ENCODE data around the gene ERC1. TPM values are rescaled to one million over a fixed set of nuclear protein-coding genes. Genes with fewer than 3 reads are reported as not detected.

Gene ERC1
- total and polyA plus RNA-seq, 2 of the 4 experiments (the other 2 are of a cell fraction), result 11.6 to 25.6 TPM

DNA sequence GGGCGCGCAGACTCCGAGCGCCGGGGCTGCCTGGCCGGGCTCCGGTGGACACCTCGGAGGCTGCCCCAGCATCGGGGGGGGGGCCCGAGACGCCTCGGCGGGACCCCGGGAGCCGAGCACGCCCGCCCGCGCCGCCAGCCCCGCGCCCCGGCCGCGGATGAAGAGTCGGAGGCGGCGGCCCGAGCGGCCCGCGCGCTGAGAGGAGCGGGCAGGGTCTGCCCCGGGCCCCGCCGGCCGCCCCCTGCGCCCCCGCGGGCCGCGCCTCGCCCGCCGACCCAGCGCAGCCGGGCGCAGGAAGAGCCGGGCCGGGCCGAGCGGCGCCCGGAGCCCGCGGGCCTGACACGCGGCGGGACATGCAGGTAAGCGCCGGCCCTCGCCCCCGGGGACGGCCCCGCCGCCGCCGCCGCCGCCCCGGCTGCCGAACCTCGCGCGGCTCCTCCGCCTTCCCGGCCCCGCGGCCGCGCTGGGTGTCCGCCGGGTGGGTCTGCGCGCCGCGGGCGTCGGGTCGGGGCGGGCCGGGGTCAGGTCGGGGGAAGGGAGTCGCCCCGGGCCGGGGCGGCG, 539.6 kb downstream of the ERC1 start:
- 0% methylated on average over 44 of the region's 99 CpGs; no CpG with 5 or more reads in 1 of the 2 experiments for WGBS, 2 experiments (ENCODE audit: extremely low coverage in 2 of 2, insufficient read length in 1 of 2)
- ChIA-PET POLR2A (ENCODE audit: unreplicated experiment) (no interaction called here), CTCF (no interaction called here)
- Histone ChIP-seq H4K8ac (ENCODE audit: low read depth in 2 of 2, low read length in 2 of 2) (no peak overlapping the region), H3K27me3 (ENCODE audit: control insufficient read depth, insufficient read depth, low read length) (no peaks in the 10 kb centered on the region), H3K4me1 (ENCODE audit: control insufficient read depth, insufficient read depth, low read length) (peaks cover 39% of the 10 kb centered on the region), H3K18ac (ENCODE audit: low read depth, low read length) (no peak overlapping the region), H4K20me1 (ENCODE audit: insufficient read depth, low read length) (peaks cover 43% of the 10 kb centered on the region), H3K79me1 (ENCODE audit: low read depth in 1 of 2, low read length in 2 of 2) (peaks cover 7 to 73% of the 10 kb centered on the region in 2 experiments; a peak in 3 of 4 replicates), H2AFZ (replicated peaks; ENCODE audit: low read length, poor library complexity) (peak overlapping the region; percentile 81), H3K9ac (ENCODE audit: low read depth, low read length) (0 out of 2 replicates have a peak overlapping the region, but pooled peaks have one; percentile 60), H3K14ac (replicated peaks; ENCODE audit: low read depth, low read length) (no peak overlapping the region), H3K27ac (ENCODE audit: insufficient read depth, low read length) (peak overlapping the region; percentile 61; the same call in 1 of the 2 replicates), H3K56ac (ENCODE audit: extremely low read depth, insufficient read depth, low read length) (no peak overlapping the region), H2AK5ac (ENCODE audit: low read depth, low read length) (no peak overlapping the region), H2BK20ac (ENCODE audit: low read depth, low read length) (no peak overlapping the region), H3K4me2 (ENCODE audit: low read depth, low read length) (no peak overlapping the region), H2BK15ac (ENCODE audit: low read depth, low read length) (no peak overlapping the region), H2BK5ac (ENCODE audit: low read depth, low read length, poor library complexity, severe bottlenecking) (peak overlapping the region; percentile 69), H3K4ac (ENCODE audit: low read depth, low read length) (no peak overlapping the region), H3K23ac (ENCODE audit: low read depth, low read length) (no peak overlapping the region), H3K36me3 (ENCODE audit: control insufficient read depth, insufficient read depth, low read length) (no peaks in the 10 kb centered on the region), H2BK120ac (ENCODE audit: low read depth, low read length) (no peak overlapping the region), H4K91ac (ENCODE audit: insufficient read depth, low read depth, low read length) (no peak overlapping the region), H4K5ac (ENCODE audit: low read depth, low read length) (no peak overlapping the region), H3K9me1 (ENCODE audit: insufficient read depth, low read length) (peaks cover 26% of the 10 kb centered on the region), H3K9me3 (ENCODE audit: control insufficient read depth, insufficient read depth, low read length) (no peaks in the 10 kb centered on the region), H2AK9ac (replicated peaks; ENCODE audit: low read depth, low read length, poor library complexity) (peak overlapping the region; percentile 50), H3K4me3 (ENCODE audit: insufficient read depth, low read depth, low read length) (peak overlapping the region; percentile 58)
- in situ Hi-C loops (cut with MboI; ENCODE audit: low sequenced_read_pairs), result no loop called here
- intact Hi-C loops (cut with micrococcal nuclease), result loop anchor here (5.0 kb wide), 1 partner anchor 47 kb away; no protein-coding TSS in a partner anchor
- ATAC-seq (ENCODE audit: low read depth) (peak; percentile 10), DNase-seq (no peak)
- no peak for TF ChIP-seq RAD21 (IDR thresholded peaks at IDR 0.05; ENCODE audit: low read length)
- TF ChIP-seq, protein P1, sequence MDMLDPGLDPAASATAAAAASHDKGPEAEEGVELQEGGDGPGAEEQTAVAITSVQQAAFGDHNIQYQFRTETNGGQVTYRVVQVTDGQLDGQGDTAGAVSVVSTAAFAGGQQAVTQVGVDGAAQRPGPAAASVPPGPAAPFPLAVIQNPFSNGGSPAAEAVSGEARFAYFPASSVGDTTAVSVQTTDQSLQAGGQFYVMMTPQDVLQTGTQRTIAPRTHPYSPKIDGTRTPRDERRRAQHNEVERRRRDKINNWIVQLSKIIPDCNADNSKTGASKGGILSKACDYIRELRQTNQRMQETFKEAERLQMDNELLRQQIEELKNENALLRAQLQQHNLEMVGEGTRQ (IDR thresholded peaks at IDR 0.05; ENCODE audit: low read depth, low read length), result no peak
- TF ChIP-seq RCOR1 (IDR thresholded peaks at IDR 0.05; ENCODE audit: insufficient replicate concordance, low read length), result no peak
- TF ChIP-seq FOS (IDR thresholded peaks at IDR 0.05; ENCODE audit: low read depth, low read length), result no peak
- TF ChIP-seq, protein P2, sequence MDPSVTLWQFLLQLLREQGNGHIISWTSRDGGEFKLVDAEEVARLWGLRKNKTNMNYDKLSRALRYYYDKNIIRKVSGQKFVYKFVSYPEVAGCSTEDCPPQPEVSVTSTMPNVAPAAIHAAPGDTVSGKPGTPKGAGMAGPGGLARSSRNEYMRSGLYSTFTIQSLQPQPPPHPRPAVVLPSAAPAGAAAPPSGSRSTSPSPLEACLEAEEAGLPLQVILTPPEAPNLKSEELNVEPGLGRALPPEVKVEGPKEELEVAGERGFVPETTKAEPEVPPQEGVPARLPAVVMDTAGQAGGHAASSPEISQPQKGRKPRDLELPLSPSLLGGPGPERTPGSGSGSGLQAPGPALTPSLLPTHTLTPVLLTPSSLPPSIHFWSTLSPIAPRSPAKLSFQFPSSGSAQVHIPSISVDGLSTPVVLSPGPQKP (IDR thresholded peaks at IDR 0.05; ENCODE audit: borderline replicate concordance, low read depth, low read length), result no peak
- no peak for TF ChIP-seq CEBPB (IDR thresholded peaks at IDR 0.05; ENCODE audit: low read depth, low read length)
- no peak for TF ChIP-seq SMC3 (IDR thresholded peaks at IDR 0.05; ENCODE audit: low read depth, low read length)
- no peak for TF ChIP-seq BHLHE40 (IDR thresholded peaks at IDR 0.05; ENCODE audit: low read depth, low read length)
- no peak for TF ChIP-seq RFX5 (IDR thresholded peaks at IDR 0.05; ENCODE audit: low read depth, low read length)
- TF ChIP-seq, protein P3, sequence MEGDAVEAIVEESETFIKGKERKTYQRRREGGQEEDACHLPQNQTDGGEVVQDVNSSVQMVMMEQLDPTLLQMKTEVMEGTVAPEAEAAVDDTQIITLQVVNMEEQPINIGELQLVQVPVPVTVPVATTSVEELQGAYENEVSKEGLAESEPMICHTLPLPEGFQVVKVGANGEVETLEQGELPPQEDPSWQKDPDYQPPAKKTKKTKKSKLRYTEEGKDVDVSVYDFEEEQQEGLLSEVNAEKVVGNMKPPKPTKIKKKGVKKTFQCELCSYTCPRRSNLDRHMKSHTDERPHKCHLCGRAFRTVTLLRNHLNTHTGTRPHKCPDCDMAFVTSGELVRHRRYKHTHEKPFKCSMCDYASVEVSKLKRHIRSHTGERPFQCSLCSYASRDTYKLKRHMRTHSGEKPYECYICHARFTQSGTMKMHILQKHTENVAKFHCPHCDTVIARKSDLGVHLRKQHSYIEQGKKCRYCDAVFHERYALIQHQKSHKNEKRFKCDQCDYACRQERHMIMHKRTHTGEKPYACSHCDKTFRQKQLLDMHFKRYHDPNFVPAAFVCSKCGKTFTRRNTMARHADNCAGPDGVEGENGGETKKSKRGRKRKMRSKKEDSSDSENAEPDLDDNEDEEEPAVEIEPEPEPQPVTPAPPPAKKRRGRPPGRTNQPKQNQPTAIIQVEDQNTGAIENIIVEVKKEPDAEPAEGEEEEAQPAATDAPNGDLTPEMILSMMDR (conservative IDR thresholded peaks at IDR 0.05; ENCODE audit: low read depth, low read length), result no peak
- TF ChIP-seq NFE2L2 (IDR thresholded peaks at IDR 0.05; ENCODE audit: low read depth, low read length), result no peak
- no peak for TF ChIP-seq MAZ (IDR thresholded peaks at IDR 0.05; ENCODE audit: borderline replicate concordance, low read depth, low read length)
- TF ChIP-seq MAFK (IDR thresholded peaks at IDR 0.05; ENCODE audit: low read depth, low read length), result no peak
- no peak for TF ChIP-seq CHD1 (IDR thresholded peaks at IDR 0.05; ENCODE audit: low read depth, low read length)
- dilution Hi-C loops (cut with HindIII; ENCODE audit: low sequenced_read_pairs, unreplicated experiment), result no loop called here
- BruUV-seq (replicated peaks), result no TSS peak
